ENCODE results near the gene DLG2.
"Not testable (repeated sequence)": the region's sequence is repeated elsewhere in the genome, so short reads cannot be mapped to it uniquely, and the experiment has no call there.

DLG2 gene

DNA sequence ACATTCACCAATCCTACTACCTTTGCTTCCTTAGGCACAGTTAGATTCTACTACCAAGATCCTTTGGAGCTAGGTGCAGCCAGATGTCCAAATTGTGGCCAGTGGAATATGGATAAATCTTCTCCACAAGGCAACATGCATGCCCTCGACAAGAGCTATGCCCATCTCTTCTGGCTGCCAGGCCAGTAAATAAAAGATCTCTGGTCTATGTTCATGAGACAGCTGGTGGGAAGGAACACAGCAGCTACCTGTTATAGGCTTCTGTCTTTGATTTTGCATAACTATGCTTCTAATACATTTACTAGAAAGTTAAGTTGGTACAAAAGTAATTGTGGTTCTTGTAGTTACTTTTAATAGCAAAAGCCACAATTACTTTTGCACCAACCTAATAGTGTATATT lies 182.7 kb downstream of the DLG2 start:
- no peak for DNase-seq (ENCODE audit: low read depth)

DNA sequence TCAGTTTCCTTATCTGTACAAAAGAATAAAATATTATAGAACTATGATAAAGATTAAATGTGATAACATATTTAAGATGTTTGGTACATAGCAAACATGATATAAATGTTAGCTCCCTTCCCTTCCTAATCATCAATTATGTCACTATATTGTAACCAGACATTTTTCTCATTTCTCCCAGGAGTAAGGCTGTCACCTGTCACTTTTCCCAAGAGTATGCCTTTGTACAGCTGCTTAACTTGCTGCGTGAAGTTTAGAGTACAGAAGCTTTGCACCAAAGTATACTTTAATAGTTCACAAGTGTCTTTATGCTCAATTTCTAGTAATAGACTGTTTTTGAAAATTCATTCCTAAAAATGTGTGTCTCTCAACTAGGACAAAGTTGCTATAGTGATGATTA lies 186.9 kb downstream of the DLG2 start:
- DNase-seq (ENCODE audit: low read depth): no peak

DNA sequence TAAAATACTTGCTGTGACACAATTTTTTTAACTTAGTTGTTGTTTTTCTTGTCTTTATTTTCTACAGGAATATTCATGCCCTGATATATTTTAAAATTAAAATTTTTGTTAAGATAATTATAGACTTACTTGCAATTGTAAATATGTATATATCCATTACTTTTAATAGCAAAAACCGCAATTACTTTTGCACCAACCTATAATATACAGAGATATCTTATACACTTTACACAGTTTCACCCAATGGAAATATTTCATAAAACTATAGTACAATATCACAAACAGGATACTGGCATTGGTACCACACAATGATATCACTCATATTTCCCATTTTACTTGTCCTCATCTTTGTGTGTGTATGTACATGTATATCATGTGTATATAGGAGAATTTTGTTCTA lies 188.8 kb downstream of the DLG2 start:
- DNase-seq (ENCODE audit: low read depth): no peak

DNA sequence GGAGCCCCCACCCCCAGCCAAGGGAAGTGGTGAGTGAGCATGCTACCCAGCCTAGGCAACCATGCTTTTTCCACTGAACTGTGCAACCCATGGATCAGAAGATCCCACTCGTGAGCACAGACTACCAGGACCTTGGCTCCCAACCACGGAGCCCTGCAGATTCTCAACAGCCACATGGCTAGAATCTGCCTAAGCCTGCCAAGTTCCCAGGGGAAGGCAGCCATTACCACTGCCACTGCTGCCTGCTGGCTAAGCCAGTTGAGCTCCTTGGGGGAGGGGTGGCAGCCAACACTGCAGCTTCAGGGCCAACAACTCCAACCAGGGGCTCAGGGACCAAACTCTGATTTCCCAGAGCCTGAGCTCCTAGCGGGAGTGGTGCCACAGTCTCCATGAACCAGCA lies 195.8 kb downstream of the DLG2 start:
- DNase-seq (ENCODE audit: low read depth): no peak

DNA sequence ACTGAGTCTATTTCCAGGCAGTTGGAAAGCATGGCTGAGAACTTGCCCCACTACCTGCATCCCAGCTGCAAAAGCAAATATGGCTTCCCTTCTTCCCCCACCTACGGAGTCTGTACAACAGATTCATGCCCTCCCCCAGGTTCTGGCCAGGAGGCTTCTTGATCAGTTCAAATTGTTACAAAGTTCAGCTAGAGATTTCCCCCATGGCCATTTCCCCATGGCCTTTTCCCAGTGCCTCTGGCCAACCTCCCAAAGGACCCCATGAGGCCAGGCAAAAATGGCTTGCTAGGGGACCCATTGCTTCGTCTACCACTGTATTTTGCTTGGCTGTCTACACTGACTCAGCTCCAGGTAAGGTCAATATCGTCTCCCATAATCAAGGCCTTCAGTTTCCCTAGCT lies 203.3 kb downstream of the DLG2 start:
- no peak for DNase-seq (ENCODE audit: low read depth)

DNA sequence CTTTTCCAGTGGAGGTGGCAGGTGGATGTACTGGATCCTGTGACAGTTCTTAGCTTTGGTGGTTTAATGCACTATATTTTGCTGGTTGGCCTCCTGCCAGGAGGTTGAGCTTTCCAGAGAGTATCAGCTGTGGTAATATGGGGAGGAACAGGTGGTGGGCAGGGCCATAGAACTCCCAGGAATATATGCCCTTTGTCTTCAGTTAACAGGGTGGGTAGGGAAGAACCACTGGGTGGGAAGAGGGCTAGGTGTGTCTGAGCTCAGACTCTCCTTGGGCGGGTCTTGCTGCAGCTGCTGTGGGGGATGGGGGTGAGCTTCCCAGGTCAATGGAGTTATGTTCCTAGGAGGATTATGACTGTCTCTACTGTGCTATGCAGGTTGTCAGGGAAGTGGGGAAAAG lies 203.8 kb downstream of the DLG2 start:
- no peak for DNase-seq (ENCODE audit: low read depth)

DNA sequence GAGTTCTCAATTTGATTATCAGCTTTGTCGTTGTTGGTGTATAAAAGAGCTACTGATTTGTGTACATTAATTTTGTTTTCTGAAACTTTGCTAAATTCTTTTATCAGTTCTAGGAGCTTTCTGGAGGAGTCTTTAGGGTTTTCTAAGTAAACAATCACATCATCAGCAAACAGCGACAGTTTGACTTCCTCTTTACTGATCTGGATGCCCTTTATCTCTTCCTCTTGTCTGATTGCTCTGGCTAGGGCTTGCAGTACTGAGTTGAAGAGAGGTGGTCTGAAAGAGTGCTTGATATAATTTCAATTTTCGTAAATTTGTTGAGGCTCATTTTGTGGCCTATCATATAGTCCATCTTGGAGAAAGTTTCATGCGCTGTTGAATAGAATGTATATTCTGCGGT lies 213.0 kb downstream of the DLG2 start:
- no peak for DNase-seq (ENCODE audit: low read depth)

DNA sequence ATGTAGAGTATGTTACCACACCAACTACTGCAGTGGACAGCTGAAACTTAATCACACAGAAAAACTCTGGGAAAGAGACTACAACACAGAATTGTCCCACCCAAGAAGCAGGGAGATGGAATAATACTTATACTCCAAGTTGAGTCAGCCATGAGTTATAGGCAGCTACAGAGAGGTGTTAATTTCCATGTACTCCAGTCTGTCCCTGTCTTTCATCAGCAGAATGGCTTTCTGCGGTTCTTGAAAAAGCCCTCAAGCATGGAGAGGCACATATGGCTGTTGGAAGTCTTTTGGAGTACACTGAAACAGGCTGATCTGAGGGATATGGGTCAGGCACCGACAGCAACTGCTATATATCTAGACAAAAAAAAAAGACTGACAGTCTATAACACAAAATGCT lies 219.5 kb downstream of the DLG2 start:
- no peak for DNase-seq (ENCODE audit: low read depth)

DNA sequence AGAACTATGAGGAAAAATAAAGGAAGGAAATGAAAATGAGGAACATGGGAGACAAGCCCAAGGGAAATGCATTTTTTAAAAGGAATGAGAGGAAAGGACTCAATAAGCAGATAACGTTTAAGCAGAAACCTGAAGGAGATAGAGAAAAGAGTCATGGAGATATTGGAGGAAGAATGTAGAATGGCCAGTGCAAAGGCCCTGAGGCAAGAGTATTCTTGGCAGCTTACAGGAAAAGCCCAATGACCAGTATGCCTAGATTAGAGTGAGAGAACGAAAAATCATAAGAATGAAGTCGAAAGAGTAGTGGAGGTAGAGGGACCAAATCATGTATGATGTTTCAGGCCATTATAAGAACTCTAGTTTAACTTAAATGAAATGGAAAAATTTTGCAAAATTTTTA lies 220.3 kb downstream of the DLG2 start:
- no peak for DNase-seq (ENCODE audit: low read depth)

DNA sequence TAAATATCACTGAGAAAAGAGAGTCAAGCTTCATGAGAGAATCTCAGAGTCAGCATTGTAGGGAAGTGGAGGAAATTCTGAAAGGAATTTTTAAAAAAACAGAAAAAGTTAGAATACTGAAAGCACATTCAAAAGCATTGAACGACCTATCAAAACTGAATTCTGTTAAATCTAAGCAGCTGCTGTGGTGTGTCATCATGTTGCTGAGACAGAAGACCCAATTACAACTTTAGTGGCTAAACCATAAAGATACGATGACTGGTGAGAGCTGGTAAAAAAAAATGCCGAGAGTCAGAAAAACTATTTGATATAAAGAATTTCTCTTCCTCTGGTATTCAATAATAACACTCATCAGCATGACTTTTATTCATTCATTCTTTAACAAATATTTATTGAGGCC lies 220.8 kb downstream of the DLG2 start:
- no peak for DNase-seq (ENCODE audit: low read depth)

DNA sequence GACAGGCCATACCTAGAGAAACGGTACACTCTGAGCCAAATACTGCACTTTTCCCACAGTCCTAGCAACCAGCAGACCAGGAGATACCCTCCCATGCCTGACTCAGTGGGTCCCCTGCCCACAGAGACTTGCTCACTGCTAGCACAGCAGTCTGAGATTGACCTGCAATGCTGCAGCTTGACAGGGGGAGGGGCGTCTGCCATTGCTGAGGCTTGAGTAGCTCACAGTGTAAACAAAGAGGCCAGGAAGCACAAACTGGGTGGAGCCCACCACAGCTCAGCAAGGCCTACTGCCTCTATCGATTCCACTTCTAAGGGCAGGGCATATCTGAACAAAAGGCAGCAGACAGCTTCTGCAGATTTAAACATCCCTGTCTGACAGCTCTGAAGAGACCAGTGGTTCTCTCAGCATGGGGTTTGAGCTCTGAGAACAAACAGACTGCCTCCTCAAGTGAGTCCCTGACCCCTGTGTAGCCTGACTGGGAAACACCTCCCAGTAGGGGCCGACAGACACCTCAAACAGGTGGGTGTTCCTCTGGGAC lies 231.6 kb downstream of the DLG2 start:
- not testable (repeated sequence) for DNase-seq (ENCODE audit: low read depth)

DNA sequence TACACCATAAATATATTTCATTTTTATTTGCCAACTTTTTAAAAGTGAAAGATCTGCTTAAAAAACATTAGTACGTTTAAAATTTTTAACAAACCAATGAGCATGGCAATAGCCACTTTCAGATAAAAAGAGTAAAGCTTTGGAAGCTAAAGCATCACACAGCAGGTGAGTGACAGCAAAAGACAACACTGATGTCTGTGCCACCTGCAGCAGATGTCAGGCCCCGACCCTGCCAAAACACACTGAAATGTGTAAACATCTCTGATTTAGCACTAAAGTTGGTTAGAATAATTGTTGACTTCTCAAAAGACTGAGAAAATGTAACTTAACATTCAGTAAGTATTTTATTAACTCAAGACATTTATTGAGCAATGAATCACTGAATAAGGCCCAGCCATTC lies 232.9 kb downstream of the DLG2 start:
- DNase-seq (ENCODE audit: low read depth): no peak

DNA sequence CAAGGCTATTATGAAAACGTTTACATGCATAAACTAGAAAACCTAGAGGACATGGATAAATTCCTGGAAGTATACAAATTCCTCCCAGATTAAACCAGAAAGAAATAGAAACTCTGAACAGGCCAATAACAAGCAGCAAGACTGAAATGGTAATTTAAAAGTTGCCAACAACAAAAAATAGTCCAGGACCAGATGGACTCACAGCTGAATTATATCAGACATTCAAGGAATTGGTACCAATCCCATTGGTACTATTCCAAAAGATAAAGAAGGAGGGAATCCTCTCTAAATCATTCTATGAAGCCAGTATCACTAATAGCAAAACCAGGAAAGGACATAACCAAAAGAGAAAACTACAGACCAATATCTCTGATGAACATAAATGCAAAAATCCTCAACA lies 236.0 kb downstream of the DLG2 start:
- no peak for DNase-seq (ENCODE audit: low read depth)

DNA sequence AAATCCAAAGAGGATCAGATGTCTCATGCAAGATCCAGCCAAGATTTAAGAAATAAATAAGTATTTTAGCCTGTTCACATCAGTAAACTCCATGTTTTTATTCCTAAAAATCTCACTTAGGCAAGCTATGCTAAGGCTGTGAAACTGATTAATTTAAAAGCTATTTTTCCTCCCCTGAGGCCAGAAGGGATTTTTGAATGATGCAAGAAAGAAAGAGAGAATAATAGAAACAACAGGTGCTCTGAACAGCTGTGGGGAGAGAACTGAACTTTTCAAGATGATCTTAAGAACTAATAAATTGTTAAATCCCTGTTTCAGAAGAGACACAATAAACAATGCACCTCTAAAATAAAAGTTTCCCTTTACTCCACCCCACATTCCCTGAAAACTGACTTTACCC lies 241.6 kb downstream of the DLG2 start:
- DNase-seq (ENCODE audit: low read depth): no peak

DNA sequence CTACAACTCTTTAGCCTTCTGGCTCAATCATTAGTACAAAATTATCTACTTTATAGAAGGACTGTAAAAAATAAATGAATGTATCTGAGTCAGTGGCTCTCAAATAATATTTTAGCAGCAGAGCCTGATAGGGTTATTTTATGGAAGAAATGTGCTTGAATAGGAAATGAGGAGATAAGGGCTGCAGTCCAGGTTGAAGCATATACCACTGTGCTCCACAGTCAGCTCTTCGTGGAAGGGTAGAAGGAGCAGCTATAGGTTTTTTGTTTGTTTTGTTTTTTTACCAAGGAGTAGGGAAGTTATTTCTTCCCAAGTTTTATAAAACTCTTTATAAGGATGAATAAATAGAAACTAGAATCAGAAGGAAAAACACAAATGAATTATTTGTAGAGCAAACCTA lies 242.0 kb downstream of the DLG2 start:
- no peak for DNase-seq (ENCODE audit: low read depth)

DNA sequence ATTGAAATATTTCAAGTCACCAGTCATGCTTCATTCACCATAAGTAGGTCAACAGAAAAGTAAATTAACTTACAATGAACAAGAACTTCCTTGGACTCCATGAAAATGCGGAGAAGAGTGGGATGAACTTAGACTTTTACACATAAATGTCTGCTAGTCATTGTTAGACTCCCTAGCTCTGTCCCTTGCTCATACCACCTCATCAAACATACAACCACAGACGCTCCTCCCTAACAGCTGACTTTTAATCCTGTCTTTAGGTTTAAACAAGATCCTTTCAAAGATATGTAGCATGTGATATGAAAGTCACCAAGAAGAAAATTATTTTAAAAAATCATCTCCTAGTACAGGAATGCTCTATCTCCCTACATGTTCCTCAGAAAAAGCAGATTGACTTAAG lies 248.1 kb downstream of the DLG2 start:
- no peak for DNase-seq (ENCODE audit: low read depth)

DNA sequence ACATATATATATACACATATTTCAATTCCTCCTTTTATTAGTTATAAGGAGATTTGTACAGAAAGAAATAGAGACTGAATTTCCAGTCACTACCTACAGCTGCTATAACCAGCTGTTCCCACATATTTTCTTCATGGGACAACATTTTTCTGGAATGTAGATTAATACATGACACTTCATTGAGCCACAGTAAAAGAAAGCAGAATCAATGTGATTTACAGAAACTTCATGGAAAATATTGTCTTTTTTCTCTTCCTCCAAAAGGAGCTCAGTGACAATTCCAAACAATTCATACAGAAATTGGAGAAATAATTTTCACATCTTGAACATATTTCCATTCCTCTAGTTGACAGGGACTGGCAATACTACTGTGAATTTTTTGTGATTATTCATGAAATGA lies 249.2 kb downstream of the DLG2 start:
- no peak for DNase-seq (ENCODE audit: low read depth)

DNA sequence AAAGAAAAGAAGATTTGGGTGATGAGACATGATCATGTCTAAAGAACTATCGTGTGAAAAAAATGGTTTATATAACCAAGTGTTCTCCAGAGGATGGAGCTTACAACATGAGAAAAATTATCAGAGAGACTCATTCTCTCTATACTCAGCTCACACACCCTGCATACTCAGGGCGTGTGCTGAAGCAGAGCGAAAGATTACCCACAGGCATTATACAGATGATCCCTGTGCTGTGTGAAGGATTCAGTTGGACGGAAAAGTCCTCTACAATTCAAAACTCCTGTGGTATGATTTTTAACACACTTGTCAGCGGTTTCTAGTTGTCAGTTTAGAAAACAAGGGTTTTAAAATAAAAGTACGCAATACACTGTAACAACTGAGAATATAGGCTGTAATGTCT lies 267.3 kb downstream of the DLG2 start:
- DNase-seq (ENCODE audit: low read depth): no peak

DNA sequence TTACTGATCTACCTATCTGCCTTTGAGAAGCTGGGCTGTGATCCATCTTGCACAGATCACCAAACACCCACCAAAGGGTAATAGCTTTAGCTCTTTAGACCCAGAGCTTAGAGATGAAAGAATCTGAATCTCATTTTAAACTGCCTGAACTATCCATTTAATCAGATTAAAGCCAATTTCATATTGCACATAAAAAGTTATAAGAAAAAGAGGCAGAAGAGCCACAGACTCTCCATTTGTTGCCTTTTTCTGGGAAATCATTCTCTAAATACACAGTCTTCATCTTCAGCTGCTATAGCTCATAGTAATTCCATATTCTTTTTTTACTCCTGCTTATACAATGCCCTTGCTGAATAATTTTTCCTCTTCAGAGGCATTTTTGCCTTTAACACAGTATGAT lies 271.2 kb downstream of the DLG2 start:
- no peak for DNase-seq (ENCODE audit: low read depth)

DNA sequence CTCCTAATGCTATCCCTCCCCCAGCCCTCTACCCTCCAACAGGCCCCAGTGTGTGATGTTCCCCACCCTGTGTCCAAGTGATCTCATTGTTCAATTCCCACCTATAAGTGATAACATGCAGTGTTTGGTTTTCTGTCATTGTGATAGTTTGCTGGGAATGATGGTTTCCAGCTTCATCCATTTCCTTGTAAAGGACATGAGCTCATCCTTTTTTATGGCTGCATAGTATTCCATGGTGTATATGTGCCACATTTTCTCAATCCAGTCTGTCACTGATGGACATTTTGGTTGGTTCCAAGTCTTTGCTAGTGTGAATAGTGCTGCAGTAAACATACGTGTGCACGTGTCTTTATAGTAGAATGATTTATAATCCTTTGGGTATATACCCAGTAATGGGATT lies 277.6 kb downstream of the DLG2 start:
- not testable (repeated sequence) for DNase-seq (ENCODE audit: low read depth)

DNA sequence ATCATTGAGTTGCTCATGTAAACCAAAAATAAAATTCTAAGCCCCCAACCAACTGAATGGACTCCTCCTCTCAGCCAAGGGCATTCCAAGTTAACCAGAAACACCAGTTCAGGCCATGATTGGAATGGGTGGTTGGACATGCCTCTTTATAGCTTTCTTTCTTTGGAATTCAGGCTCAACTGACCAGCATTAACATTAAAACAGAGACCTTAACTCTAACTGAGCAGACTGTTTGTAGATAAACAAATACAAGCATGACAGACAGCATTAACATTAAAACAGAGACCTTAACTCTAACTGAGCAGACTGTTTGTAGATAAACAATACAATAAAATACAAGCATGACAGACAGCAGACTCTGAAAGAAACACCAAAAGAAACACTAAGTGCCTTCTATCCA lies 278.2 kb downstream of the DLG2 start:
- DNase-seq (ENCODE audit: low read depth): no peak

DNA sequence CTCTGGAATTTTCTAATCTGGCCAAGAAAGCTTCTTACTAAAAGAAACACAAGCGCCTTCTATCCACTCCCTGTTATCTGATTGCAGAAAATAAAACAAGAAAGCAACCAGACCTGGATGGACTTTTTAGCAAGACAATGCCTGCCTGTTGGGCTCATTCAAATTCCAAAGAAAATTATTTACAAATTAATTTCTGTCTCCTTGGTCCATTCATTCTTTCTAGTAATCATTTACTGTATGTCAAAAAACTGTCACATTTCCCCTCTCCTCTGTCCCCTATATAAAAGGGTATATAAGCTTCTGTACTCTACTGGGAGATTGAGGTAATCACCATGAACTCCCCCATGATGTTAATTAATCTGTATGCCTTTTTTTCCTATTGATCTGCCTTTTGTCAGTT lies 279.9 kb downstream of the DLG2 start:
- no peak for DNase-seq (ENCODE audit: low read depth)

DNA sequence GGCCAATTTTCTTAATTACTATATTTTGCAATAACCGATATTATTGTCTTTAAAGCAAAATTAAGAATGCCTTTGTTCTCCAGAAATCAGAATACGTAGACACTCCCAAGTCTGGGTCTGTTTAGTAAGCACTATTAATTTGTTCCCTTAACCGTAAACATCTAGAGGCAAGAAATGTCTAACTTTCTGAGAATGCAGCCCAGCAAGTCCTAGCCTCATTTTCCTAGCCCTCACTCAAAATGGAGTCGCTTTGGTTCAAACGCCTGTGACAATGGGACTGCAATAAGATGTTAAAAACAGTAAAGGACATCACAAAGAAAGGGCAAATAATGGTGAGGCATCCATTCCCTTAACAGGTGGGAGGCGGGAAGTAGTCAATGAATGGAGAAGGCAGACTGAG lies 280.7 kb downstream of the DLG2 start:
- no peak for DNase-seq (ENCODE audit: low read depth)

DNA sequence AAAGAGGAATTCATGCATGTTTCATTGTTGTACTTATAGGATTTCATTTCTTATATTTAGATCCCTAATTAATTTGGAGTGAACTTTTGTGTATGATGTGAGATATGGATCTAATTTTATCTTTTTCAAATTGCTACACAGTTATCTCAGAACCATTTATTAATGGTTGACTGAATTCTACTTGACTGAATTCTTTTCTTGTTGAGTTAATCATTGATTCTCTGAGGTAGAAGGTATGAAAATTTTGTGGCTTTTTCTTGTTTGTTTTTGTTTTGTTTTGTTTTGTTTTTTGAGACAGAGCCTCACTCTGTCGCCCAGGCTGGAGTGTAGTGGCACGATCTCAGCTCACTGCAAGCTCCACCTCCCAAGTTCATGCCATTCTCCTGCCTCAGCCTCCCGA lies 286.3 kb downstream of the DLG2 start:
- not testable (repeated sequence) for DNase-seq (ENCODE audit: low read depth)

DNA sequence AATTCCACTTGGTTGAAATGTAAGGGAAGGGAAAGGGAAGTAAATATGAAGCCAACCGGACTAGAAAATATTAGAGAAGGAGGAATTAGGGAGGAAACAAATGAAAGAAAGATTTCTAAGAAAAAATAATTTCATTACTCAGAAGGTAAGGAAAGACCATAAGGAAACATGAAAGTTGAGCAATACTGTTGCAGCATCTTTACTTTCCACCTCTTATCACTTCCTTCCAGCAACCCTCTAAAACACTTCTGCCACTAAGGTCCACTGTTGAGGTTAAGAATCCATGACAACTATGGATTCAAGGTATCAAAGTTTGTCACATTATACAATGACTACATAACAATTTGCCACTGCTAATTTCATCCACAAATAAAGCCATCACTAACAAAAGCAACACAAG lies 308.6 kb downstream of the DLG2 start:
- no peak for DNase-seq (ENCODE audit: low read depth)
